ENCODE results near the gene IFT81. TPM values are rescaled to one million over a fixed set of nuclear protein-coding genes. Genes with fewer than 3 reads are reported as not detected.
"Not testable (repeated sequence)": the region's sequence is repeated elsewhere in the genome, so short reads cannot be mapped to it uniquely, and the experiment has no call there.

IFT81 gene
- total RNA-seq, 1 donor from 2014 or later = 7.3 TPM

GRCh38 chr12:110203546-110203945 is 79.4 kb downstream of the IFT81 start:
- Histone ChIP-seq H3K27me3 (no peaks in the 10 kb centered on the region), H3K4me1 (no peaks in the 10 kb centered on the region), H3K4me3 (no peak overlapping the region), H3K9me3 (no peaks in the 10 kb centered on the region), H3K36me3 (peaks cover 29% of the 10 kb centered on the region), H3K27ac (no peak overlapping the region)
- intact Hi-C loops (cut with DNase I) = no loop called here
- DNase-seq (no peak), ATAC-seq (no peak)
- TF ChIP-seq CTCF (IDR thresholded peaks at IDR 0.05) = no peak

DNA sequence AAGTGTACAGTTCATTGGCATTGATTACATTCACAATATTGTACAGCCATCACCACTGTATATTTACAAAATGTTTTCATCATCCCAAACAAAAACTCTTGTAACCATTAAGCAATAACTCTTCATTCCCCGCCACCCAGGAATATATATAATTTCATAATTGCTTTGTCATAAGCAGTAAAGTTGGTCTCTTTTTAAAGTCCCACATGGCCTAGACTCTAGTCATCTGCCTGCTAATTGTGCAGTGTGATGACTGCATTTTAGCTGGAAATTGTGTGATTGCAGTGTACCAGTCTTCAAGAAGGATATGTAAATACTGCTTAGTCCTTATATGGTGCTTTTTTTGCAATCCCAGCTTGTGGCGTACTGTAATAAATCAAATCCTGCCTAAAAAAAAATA is 81.8 kb downstream of the IFT81 start:
- DNase-seq (no peak), ATAC-seq (no peak)
- intact Hi-C loops (cut with DNase I) = no loop called here
- Histone ChIP-seq H3K36me3 (peaks cover 26% of the 10 kb centered on the region), H3K4me1 (no peaks in the 10 kb centered on the region), H3K27me3 (no peaks in the 10 kb centered on the region), H3K9me3 (no peaks in the 10 kb centered on the region), H3K27ac (no peak overlapping the region), H3K4me3 (no peak overlapping the region)
- TF ChIP-seq CTCF (IDR thresholded peaks at IDR 0.05) = no peak

GRCh38 chr12:110211639-110212536 is 87.7 kb downstream of the IFT81 start:
- H3K4me1 ChIP-seq; intact Hi-C loops (cut with DNase I): not testable (repeated sequence)

DNA sequence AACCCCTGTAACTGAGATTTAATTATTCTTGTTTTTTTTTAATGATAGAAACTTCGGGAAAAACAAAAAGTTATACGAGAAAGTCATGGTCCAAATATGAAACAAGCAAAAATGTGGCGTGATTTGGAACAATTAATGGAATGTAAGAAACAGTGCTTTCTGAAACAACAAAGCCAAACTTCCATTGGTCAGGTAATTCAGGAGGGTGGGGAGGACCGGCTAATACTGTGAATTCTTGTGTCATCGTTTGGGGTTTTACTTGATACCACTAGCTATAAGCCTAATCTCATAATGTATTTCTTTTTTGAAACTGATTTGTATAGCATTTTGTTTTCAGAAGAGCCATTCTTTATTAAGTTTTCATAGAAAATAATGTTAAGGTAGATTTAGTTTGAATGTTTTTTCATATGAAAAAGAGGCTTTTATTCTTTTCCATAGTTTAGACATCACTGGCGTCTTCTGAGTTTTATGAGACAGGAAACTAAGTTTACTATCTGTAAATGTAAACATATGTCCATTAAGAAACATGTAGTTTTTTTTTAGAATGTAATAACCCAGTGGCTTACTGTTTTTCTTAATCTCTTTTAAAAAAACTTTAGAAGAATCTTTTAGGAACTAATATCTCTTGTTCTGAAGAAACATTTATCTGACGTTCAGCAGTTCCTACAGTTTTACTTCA is 94.0 kb downstream of the IFT81 start:
- no peaks in the 10 kb centered on the region for H3K4me1 ChIP-seq
- H3K4me3 ChIP-seq = no peak overlapping the region
- ATAC-seq = no peak
- no peaks in the 10 kb centered on the region for H3K9me3 ChIP-seq
- H3K27ac ChIP-seq = no peak overlapping the region
- H3K27me3 ChIP-seq = no peaks in the 10 kb centered on the region
- no peak for DNase-seq
- no peaks in the 10 kb centered on the region for H3K36me3 ChIP-seq
- no peak for TF ChIP-seq CTCF (IDR thresholded peaks at IDR 0.05)
- intact Hi-C loops (cut with DNase I) = no loop called here

More at GRCh38 chr12:110211639-110212536, 87.7 kb downstream of the IFT81 start:
- not testable (repeated sequence) for H3K27ac ChIP-seq, H3K36me3 ChIP-seq, H3K9me3 ChIP-seq, H3K4me3 ChIP-seq, ATAC-seq, DNase-seq, H3K27me3 ChIP-seq

DNA sequence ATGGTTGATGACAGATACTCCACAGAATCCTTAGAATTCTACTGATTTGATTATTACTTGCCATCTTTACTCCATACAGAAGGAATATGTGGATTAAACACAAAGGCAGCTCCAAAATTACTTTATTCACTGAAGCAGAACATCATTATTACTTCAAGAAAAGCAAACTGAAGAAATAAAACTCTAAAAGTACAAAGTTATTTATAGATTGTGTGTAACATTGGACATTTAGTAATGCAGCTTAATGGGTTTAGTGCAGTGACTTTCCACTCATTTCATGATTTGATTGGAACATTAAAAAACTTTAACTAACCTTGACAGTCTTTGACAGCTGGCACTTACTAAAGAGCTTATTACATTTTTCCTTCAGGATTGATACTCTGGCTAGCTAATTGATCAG is 97.9 kb downstream of the IFT81 start:
- H3K36me3 ChIP-seq = no peaks in the 10 kb centered on the region
- TF ChIP-seq CTCF (IDR thresholded peaks at IDR 0.05) = no peak
- peaks cover 18% of the 10 kb centered on the region for H3K4me1 ChIP-seq
- H3K27ac ChIP-seq = no peak overlapping the region
- intact Hi-C loops (cut with DNase I) = no loop called here
- no peaks in the 10 kb centered on the region for H3K9me3 ChIP-seq
- no peaks in the 10 kb centered on the region for H3K27me3 ChIP-seq
- no peak for ATAC-seq
- no peak for DNase-seq
- no peak overlapping the region for H3K4me3 ChIP-seq

- H3K9me3 ChIP-seq = no peaks in the 10 kb centered on the region
- DNase-seq (no peak), ATAC-seq (no peak)
- H3K36me3 ChIP-seq = no peaks in the 10 kb centered on the region
- H3K27me3 ChIP-seq = no peaks in the 10 kb centered on the region
- H3K4me1 ChIP-seq = peaks cover 18% of the 10 kb centered on the region
- no peak for TF ChIP-seq CTCF (IDR thresholded peaks at IDR 0.05)
- no peak overlapping the region for H3K27ac ChIP-seq
- intact Hi-C loops (cut with DNase I) = no loop called here
- no peak overlapping the region for H3K4me3 ChIP-seq
Observed at GRCh38 chr12:110222433-110222832, 98.3 kb downstream of the IFT81 start.

All from upper lobe of right lung (tissue), 1 donor.